ENCODE measurements around the gene FCN2.

Gene FCN2

GRCh38 chr9:134886413-134886913, 5.9 kb downstream of the FCN2 start:
- no peak for DNase-seq
- Mint-ChIP-seq H3K27ac (no peak overlapping the region), H3K4me1 (no peaks in the 10 kb centered on the region), H3K27me3 (peaks cover 10% of the 10 kb centered on the region), H3K36me3 (no peaks in the 10 kb centered on the region), H3K9me3 (no peaks in the 10 kb centered on the region), H3K4me3 (no peak overlapping the region)
- CTCF ChIA-PET: no interaction called here

- Mint-ChIP-seq H3K27ac (no peak overlapping the region), H3K36me3 (no peaks in the 10 kb centered on the region), H3K4me3 (no peak overlapping the region), H3K9me3 (no peaks in the 10 kb centered on the region), H3K4me1 (no peaks in the 10 kb centered on the region), H3K27me3 (peaks cover 10% of the 10 kb centered on the region)
- DNase-seq: no peak
- CTCF ChIA-PET: no interaction called here
These were observed 6.6 kb downstream of the FCN2 start for GRCh38 chr9:134887219-134887618.

- no peaks in the 10 kb centered on the region for H3K4me1 Mint-ChIP-seq
- CTCF ChIA-PET: no interaction called here
- no peak overlapping the region for H3K4me3 Mint-ChIP-seq
- H3K27ac Mint-ChIP-seq: no peak overlapping the region
- H3K36me3 Mint-ChIP-seq: no peaks in the 10 kb centered on the region
- H3K9me3 Mint-ChIP-seq: no peaks in the 10 kb centered on the region
- peaks cover 10% of the 10 kb centered on the region for H3K27me3 Mint-ChIP-seq
- no peak for DNase-seq
These were observed 7.3 kb downstream of the FCN2 start for GRCh38 chr9:134887686-134888602.

- Mint-ChIP-seq H3K36me3 (no peaks in the 10 kb centered on the region), H3K4me3 (no peak overlapping the region), H3K4me1 (no peaks in the 10 kb centered on the region), H3K9me3 (no peaks in the 10 kb centered on the region), H3K27me3 (peaks cover 10% of the 10 kb centered on the region), H3K27ac (no peak overlapping the region)
- DNase-seq: no peak
- CTCF ChIA-PET: no interaction called here
These were observed 8.1 kb downstream of the FCN2 start for GRCh38 chr9:134888603-134889190.

- H3K9me3 Mint-ChIP-seq: no peaks in the 10 kb centered on the region
- CTCF ChIA-PET: no interaction called here
- H3K27ac Mint-ChIP-seq: no peak overlapping the region
- no peak for DNase-seq
- H3K27me3 Mint-ChIP-seq: peaks cover 10% of the 10 kb centered on the region
- no peaks in the 10 kb centered on the region for H3K4me1 Mint-ChIP-seq
- H3K36me3 Mint-ChIP-seq: no peaks in the 10 kb centered on the region
- H3K4me3 Mint-ChIP-seq: no peak overlapping the region
These were observed 9.0 kb downstream of the FCN2 start for GRCh38 chr9:134889386-134890154.

GRCh38 chr9:134890155-134890495, 9.5 kb downstream of the FCN2 start:
- Mint-ChIP-seq H3K4me3 (no peak overlapping the region), H3K4me1 (no peaks in the 10 kb centered on the region)

GRCh38 chr9:134891053-134891452, 10.4 kb downstream of the FCN2 start:
- CTCF ChIA-PET: no interaction called here
- Mint-ChIP-seq H3K27me3 (peaks cover 10% of the 10 kb centered on the region), H3K27ac (no peak overlapping the region), H3K36me3 (no peaks in the 10 kb centered on the region), H3K4me1 (no peaks in the 10 kb centered on the region), H3K4me3 (no peak overlapping the region), H3K9me3 (no peaks in the 10 kb centered on the region)
- DNase-seq: no peak

More at GRCh38 chr9:134890155-134890495, 9.5 kb downstream of the FCN2 start:
- H3K27me3 Mint-ChIP-seq: peaks cover 10% of the 10 kb centered on the region
- CTCF ChIA-PET: no interaction called here
- no peaks in the 10 kb centered on the region for H3K9me3 Mint-ChIP-seq
- no peak for DNase-seq
- no peak overlapping the region for H3K27ac Mint-ChIP-seq
- no peaks in the 10 kb centered on the region for H3K36me3 Mint-ChIP-seq

- no peaks in the 10 kb centered on the region for H3K36me3 Mint-ChIP-seq
- H3K4me1 Mint-ChIP-seq: no peaks in the 10 kb centered on the region
- H3K4me3 Mint-ChIP-seq: no peak overlapping the region
- no peaks in the 10 kb centered on the region for H3K9me3 Mint-ChIP-seq
- CTCF ChIA-PET: no interaction called here
- H3K27me3 Mint-ChIP-seq: peaks cover 10% of the 10 kb centered on the region
- DNase-seq: no peak
- H3K27ac Mint-ChIP-seq: no peak overlapping the region
These were observed 11.1 kb downstream of the FCN2 start for GRCh38 chr9:134891713-134892112.

GRCh38 chr9:134892221-134892620, 11.6 kb downstream of the FCN2 start:
- H3K27me3 Mint-ChIP-seq: peaks cover 10% of the 10 kb centered on the region
- no peak for DNase-seq
- H3K4me1 Mint-ChIP-seq: no peaks in the 10 kb centered on the region
- H3K36me3 Mint-ChIP-seq: no peaks in the 10 kb centered on the region
- no peak overlapping the region for H3K27ac Mint-ChIP-seq
- H3K4me3 Mint-ChIP-seq: no peak overlapping the region
- H3K9me3 Mint-ChIP-seq: no peaks in the 10 kb centered on the region
- CTCF ChIA-PET: no interaction called here

GRCh38 chr9:134892820-134893420, 12.3 kb downstream of the FCN2 start:
- peaks cover 5% of the 10 kb centered on the region for H3K27me3 Mint-ChIP-seq
- H3K27ac Mint-ChIP-seq: no peak overlapping the region
- H3K36me3 Mint-ChIP-seq: no peaks in the 10 kb centered on the region
- CTCF ChIA-PET: no interaction called here
- no peak for DNase-seq
- no peak overlapping the region for H3K4me3 Mint-ChIP-seq
- H3K4me1 Mint-ChIP-seq: no peaks in the 10 kb centered on the region
- H3K9me3 Mint-ChIP-seq: no peaks in the 10 kb centered on the region

- CTCF ChIA-PET: no interaction called here
- Mint-ChIP-seq H3K27me3 (no peaks in the 10 kb centered on the region), H3K4me3 (no peak overlapping the region), H3K36me3 (no peaks in the 10 kb centered on the region), H3K27ac (no peak overlapping the region), H3K9me3 (no peaks in the 10 kb centered on the region), H3K4me1 (no peaks in the 10 kb centered on the region)
- DNase-seq: no peak
These were observed 13.7 kb downstream of the FCN2 start for GRCh38 chr9:134894136-134894860.

GRCh38 chr9:134895097-134895496, 14.5 kb downstream of the FCN2 start:
- Mint-ChIP-seq H3K36me3 (no peaks in the 10 kb centered on the region), H3K9me3 (no peaks in the 10 kb centered on the region), H3K27me3 (no peaks in the 10 kb centered on the region), H3K4me1 (no peaks in the 10 kb centered on the region), H3K27ac (no peak overlapping the region), H3K4me3 (no peak overlapping the region)
- CTCF ChIA-PET: no interaction called here
- DNase-seq: no peak

- Mint-ChIP-seq H3K36me3 (no peaks in the 10 kb centered on the region), H3K9me3 (no peaks in the 10 kb centered on the region), H3K4me1 (no peaks in the 10 kb centered on the region), H3K4me3 (no peak overlapping the region), H3K27me3 (no peaks in the 10 kb centered on the region), H3K27ac (no peak overlapping the region)
- CTCF ChIA-PET: no interaction called here
- no peak for DNase-seq
These were observed 14.9 kb downstream of the FCN2 start for GRCh38 chr9:134895567-134895907.
